HepG2 (cell line): Measurements from ENCODE around the gene BTD.

Source experiments
- AGO2 ChIP-seq: fragments of 200-400 bp; formaldehyde crosslinking; optimal IDR thresholded peaks from 2 replicates; pipeline ENCODE3; 2017; ENCODE audit warnings: mild to moderate bottlenecking, low read depth, low read length, moderate library complexity
- ARNT ChIP-seq: fragments of 450-650 bp; IDR thresholded peaks from 2 replicates; pipeline ENCODE4 v1.6.1; 2017
- HNF4G ChIP-seq, 2 experiments: sonication (generic) in 1 of 2; formaldehyde crosslinking in 1 of 2; IDR thresholded peaks; 2 replicates each; pipeline versions ENCODE4 v1.4.0 to v1.6.1; 2011 to 2020; ENCODE audit warnings: borderline replicate concordance in 2 of 2, low read depth in 2 of 2, mild to moderate bottlenecking in 2 of 2, low read length in 1 of 2, missing genetic modification reagents in 1 of 2, moderate library complexity in 1 of 2
- MAX ChIP-seq: IDR thresholded peaks from 2 replicates; pipeline ENCODE4 v1.6.1; 2012; ENCODE audit warnings: inconsistent platforms
- NFKB2 ChIP-seq: sonication (generic); formaldehyde crosslinking; IDR thresholded peaks from 2 replicates; pipeline ENCODE4 v1.4.0; 2020; ENCODE audit warnings: missing genetic modification reagents, borderline replicate concordance
- POLR2A ChIP-seq, 2 experiments: IDR thresholded peaks; 2 replicates each; pipeline ENCODE4 v1.6.1; 2011; ENCODE audit warnings: low read depth in 2 of 2, low read length in 2 of 2, mild to moderate bottlenecking in 1 of 2, moderate library complexity in 1 of 2; ENCODE audit not compliant: insufficient read depth in 1 of 2
- POLR2AphosphoS5 ChIP-seq: IDR thresholded peaks from 2 replicates; pipeline ENCODE4 v1.6.1; 2012; ENCODE audit warnings: low read depth, low read length
- SMC3 ChIP-seq: IDR thresholded peaks from 2 replicates; pipeline ENCODE4 v1.6.1; 2011; ENCODE audit warnings: low read length, improper control_type of control experiment
- ZNF17 ChIP-seq: sonication (generic); formaldehyde crosslinking; IDR thresholded peaks from 2 replicates; pipeline ENCODE4 v1.5.0; 2020; ENCODE audit warnings: mild to moderate bottlenecking, missing genetic modification reagents
- ZNF776 ChIP-seq: sonication (generic); formaldehyde crosslinking; IDR thresholded peaks from 2 replicates; pipeline ENCODE4 v1.4.0; 2020; ENCODE audit warnings: mild to moderate bottlenecking, missing genetic modification reagents

GRCh38 chr3:15611018-15611417, 9.5 kb downstream of the BTD start:
- TF ChIP-seq SMC3 (no peak), ARNT (no peak), POLR2AphosphoS5 (no peak), POLR2A (IDR thresholded peaks at IDR 0.05; ENCODE audit: insufficient read depth in 1 of 2, low read depth in 2 of 2, low read length in 2 of 2) (no peak), HNF4G (IDR thresholded peaks at IDR 0.05; ENCODE audit: borderline replicate concordance, low read depth, low read length) (no peak), HNF4G (CRISPR knock-in tag; IDR thresholded peaks at IDR 0.05; ENCODE audit: borderline replicate concordance, low read depth) (no peak), AGO2 (no peak), ZNF776 (CRISPR knock-in tag) (no peak), NFKB2 (CRISPR knock-in tag) (no peak), MAX (no peak), ZNF17 (CRISPR knock-in tag) (no peak)
